ENCODE measurements around the gene ZNF641.
A peak's percentile ranks its signal among the peaks of the same experiment; 100 is the strongest.
"Not testable (repeated sequence)": the region's sequence is repeated elsewhere in the genome, so short reads cannot be mapped to it uniquely, and the experiment has no call there.

Gene ZNF641

GRCh38 chr12:48333680-48334079 lies 17.0 kb downstream of the ZNF641 start:
- not testable (repeated sequence) for DNase-seq

- no peak for DNase-seq
These were observed 19.3 kb downstream of the ZNF641 start for GRCh38 chr12:48331399-48331798.

- no peak for DNase-seq
These were observed 21.4 kb downstream of the ZNF641 start for GRCh38 chr12:48329199-48329939.

- no peak for DNase-seq
These were observed 34.2 kb downstream of the ZNF641 start for GRCh38 chr12:48316491-48316890.

- no peak for DNase-seq
These were observed 39.4 kb downstream of the ZNF641 start for GRCh38 chr12:48311313-48311712.

GRCh38 chr12:48307269-48307668 lies 43.5 kb downstream of the ZNF641 start:
- DNase-seq = no peak

GRCh38 chr12:48305190-48305589 lies 45.5 kb downstream of the ZNF641 start:
- no peak for DNase-seq

- DNase-seq = no peak
These were observed 48.4 kb downstream of the ZNF641 start for GRCh38 chr12:48302161-48302911.

GRCh38 chr12:48300774-48301173 lies 49.9 kb downstream of the ZNF641 start:
- DNase-seq = no peak

GRCh38 chr12:48296586-48297282 lies 54.0 kb downstream of the ZNF641 start:
- peak; percentile 35 for DNase-seq

- no peak for DNase-seq
These were observed 58.7 kb downstream of the ZNF641 start for GRCh38 chr12:48292040-48292439.

- no peak for DNase-seq
These were observed 59.2 kb downstream of the ZNF641 start for GRCh38 chr12:48291511-48291910.

- no peak for DNase-seq
These were observed 62.1 kb downstream of the ZNF641 start for GRCh38 chr12:48288387-48289268.

Data from CD4-positive, alpha-beta T cell treated with Interleukin-10 for 1 hour (primary cell).